GM19455 (cell line): Measurements from ENCODE around the gene CRYAB.
"Not testable (repeated sequence)": the region's sequence is repeated elsewhere in the genome, so short reads cannot be mapped to it uniquely, and the experiment has no call there.

Experiments
- ATAC-seq: cut with Tn5 transposase; IDR thresholded peaks from one replicate; pipeline ENCODE4 v1.9.1; 2021; ENCODE audit not compliant: unreplicated experiment

CRYAB gene

GRCh38 chr11:111934306-111934705 is 22.7 kb upstream of the CRYAB start:
- ATAC-seq, result no peak

- ATAC-seq, result no peak
Observed at GRCh38 chr11:111933872-111934271, 22.3 kb upstream of the CRYAB start.

- ATAC-seq, result not testable (repeated sequence)
Observed at GRCh38 chr11:111933176-111933575, 21.6 kb upstream of the CRYAB start.

GRCh38 chr11:111932611-111932950 is 21.0 kb upstream of the CRYAB start:
- ATAC-seq, result no peak

- no peak for ATAC-seq
Observed at GRCh38 chr11:111930472-111930871, 18.9 kb upstream of the CRYAB start.

GRCh38 chr11:111926505-111927391 is 15.2 kb upstream of the CRYAB start:
- ATAC-seq, result peak; percentile 93

- ATAC-seq, result no peak
Observed at GRCh38 chr11:111925953-111926352, 14.4 kb upstream of the CRYAB start.

GRCh38 chr11:111923951-111924350 is 12.4 kb upstream of the CRYAB start:
- no peak for ATAC-seq

GRCh38 chr11:111923351-111923788 is 11.8 kb upstream of the CRYAB start:
- no peak for ATAC-seq

GRCh38 chr11:111922803-111923202 is 11.2 kb upstream of the CRYAB start:
- ATAC-seq, result no peak

- ATAC-seq, result no peak
Observed at GRCh38 chr11:111921541-111922230, 10.1 kb upstream of the CRYAB start.

- no peak for ATAC-seq
Observed at GRCh38 chr11:111920908-111921307, 9.3 kb upstream of the CRYAB start.

GRCh38 chr11:111918390-111919256 is 7.1 kb upstream of the CRYAB start, which contains the start of gene C11orf52:
TSS of gene C11orf52 (plus strand) at chr11:111918913. CDS start at chr11:111918973, 60 bp downstream.
- ATAC-seq, result no peak

GRCh38 chr11:111917788-111918187 is 6.2 kb upstream of the CRYAB start:
- ATAC-seq, result no peak

GRCh38 chr11:111917312-111917711 is 5.7 kb upstream of the CRYAB start:
- no peak for ATAC-seq

- ATAC-seq, result no peak
Observed at GRCh38 chr11:111916768-111917167, 5.2 kb upstream of the CRYAB start.

- no peak for ATAC-seq
Observed at GRCh38 chr11:111913997-111914396, 2.4 kb upstream of the CRYAB start.

GRCh38 chr11:111913031-111913861 is 1.7 kb upstream of the CRYAB start:
- ATAC-seq, result no peak

- no peak for ATAC-seq
Observed at GRCh38 chr11:111912535-111912934, 965 bp upstream of the CRYAB start, which contains the start of gene HSPB2. TSS of gene HSPB2 (plus strand) at chr11:111912734. CDS start at chr11:111912830, 96 bp downstream.
